Esophagus squamous epithelium (tissue), 4 donors: ENCODE data around the gene TAB2.

Experiments used
- CTCF ChIP-seq, 6 experiments: fragments of 450-650 bp in 4 of 6; fragments of 200-600 bp in 2 of 6; sonication (generic) in 2 of 6; IDR thresholded peaks; one replicate each; pipeline ENCODE4 v1.5.1; 2016 to 2019; ENCODE audit warnings: antibody characterized with exemption in 6 of 6, mild to moderate bottlenecking in 4 of 6, moderate library complexity in 4 of 6
- POLR2A ChIP-seq, 4 donors: fragments of 450-650 bp; IDR thresholded peaks; one replicate each; pipeline ENCODE4 v1.6.1; 2017; ENCODE audit warnings: antibody characterized with exemption in 4 of 4, mild to moderate bottlenecking in 4 of 4, moderate library complexity in 3 of 4

GRCh38 chr6:149356081-149356750 lies 38.7 kb downstream of the TAB2 start:
- no peak for TF ChIP-seq POLR2A (IDR thresholded peaks at IDR 0.05)
- TF ChIP-seq CTCF (IDR thresholded peaks at IDR 0.05) = no peak
